Epidermal melanocyte (primary cell): ENCODE data around the gene AGAP3.

Source experiments
- DNase-seq: peaks from one replicate; pipeline ENCODE4 v3.0.0; 2011; ENCODE audit warnings: low spot score; ENCODE audit not compliant: insufficient read length

AGAP3 gene

GRCh38 chr7:151179946-151180345 is 93.7 kb downstream of the AGAP3 start:
- DNase-seq = no peak

DNA sequence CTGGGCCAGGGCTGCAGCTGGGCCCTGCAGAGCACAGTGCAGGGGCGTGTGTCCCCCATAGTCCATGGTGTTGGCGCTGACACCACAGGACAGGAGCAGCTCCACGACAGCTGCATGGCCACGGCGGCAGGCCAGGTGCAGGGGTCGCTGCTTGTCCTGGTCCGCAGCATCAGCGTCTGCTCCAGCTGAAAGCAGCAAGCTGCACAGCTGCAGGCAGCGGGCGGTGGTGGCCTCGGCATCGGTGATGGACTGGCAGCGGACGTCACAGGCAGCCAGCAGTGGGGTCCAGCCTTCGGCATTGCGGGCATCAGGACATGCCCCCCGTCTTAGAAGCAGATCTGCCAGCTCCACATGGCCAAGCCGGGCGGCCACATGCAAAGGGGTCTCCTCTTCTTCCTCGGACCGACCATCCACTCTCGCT is 94.7 kb downstream of the AGAP3 start:
- DNase-seq = no peak

DNA sequence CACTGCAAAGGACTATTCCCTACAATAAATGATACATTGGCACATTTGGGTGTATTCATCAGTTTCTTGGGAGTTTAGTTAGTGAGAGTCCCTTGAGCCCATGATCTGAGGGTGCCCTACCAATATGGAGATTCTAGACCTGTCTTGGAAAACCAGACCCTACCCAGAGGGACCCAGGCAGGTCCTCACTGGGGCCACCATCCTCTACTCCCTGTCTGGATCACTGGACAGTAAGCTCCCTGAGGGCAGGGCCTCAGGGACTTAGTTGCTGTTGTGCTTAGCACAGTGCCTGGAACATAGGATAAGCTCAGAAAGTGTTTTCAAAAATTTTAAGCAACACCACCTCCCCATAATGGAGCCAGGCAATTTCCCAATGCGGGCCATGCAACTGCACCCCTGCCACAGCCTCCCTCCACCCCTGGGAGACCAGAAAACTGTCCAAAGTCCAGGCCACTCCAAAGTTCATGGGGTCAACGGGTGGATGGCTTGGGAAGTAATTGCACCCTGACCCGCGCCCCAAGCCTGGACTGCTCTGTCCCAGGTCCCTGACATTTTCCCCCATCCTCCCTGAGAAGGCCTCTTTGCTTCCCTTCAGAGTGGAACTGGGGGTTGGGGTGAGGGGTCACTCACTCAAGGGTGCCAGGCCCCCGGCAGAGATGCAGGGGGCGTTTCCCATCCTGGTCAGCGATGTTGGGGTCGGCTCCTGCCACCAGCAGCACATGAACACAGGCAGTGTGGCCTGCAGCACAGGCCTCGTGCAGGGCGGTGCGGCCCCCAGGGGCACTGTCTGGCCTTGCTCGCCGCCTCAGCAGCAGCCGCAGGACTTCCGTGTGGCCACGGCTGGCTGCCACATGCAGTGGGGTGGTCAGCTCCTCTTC is 99.7 kb downstream of the AGAP3 start:
- DNase-seq = no peak

GRCh38 chr7:151186640-151187408 is 100.5 kb downstream of the AGAP3 start, which contains the start of gene ASB10:
Gene ASB10 (minus strand): TSS chr7:151187250. CDS start chr7:151187130, 120 bp downstream.
- DNase-seq = no peak

DNA sequence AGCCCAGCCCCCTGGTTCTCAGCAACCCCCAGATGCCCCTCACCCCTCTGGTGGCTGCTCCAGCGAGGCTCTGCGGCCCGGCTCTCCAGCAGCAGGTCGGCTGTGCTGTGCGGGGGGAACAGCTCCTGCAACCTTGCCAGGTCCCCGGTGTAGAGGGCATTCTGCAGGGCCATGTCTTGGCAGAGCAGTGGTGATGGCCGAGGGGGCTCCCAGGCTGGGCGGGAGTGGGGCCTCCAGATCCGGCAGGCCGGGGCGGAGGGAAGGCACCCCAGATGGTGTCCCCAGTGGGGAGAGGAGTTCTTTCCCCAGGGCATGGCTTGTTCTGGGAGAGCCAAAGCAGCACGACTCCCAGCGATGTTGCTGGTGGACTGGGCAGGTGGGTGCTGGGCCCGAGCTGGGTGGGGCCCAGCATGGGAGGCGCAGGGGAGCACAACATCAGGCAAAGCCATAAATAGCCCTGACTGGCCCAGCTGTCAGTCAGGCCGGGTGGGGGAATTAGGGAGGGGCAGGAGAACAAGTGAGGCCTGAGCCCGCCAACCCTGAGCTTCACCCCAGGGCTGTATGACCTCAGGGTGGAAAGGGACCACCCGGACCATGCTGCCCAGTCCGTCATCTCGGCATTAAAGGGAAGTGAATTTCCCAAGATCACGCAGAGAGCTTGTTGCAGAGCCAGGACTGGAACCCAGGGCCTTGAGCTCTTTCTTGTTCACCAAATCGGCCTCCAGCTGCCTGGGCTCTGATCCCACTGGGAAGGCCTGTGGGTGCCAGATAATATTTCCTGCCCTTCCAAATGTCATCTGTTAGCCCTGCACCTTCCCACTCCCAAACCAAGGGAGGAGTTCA is 101.4 kb downstream of the AGAP3 start:
- DNase-seq = no peak

GRCh38 chr7:151188252-151188542 is 101.9 kb downstream of the AGAP3 start:
- no peak for DNase-seq

- no peak for DNase-seq
These were observed 102.8 kb downstream of the AGAP3 start for GRCh38 chr7:151189038-151189437.

DNA sequence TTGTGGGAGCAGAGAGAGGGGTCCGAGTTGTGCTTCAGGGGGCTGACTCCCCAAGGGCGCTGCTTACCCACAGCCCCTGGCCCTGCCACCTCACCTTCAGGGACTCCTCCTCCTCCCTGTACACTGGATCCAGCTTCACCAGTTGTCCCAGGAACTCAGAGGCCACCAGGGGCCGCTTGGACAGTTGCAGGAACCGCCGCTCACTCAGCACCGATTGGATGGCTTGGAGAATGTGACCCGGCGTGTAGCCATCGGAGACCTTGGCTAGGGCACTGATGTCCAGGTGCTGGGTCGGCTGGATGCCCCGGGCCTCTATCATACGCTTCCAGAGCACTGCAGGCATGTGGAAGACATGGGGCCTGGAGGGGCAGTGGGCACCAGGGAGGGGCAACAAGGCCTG is 105.3 kb downstream of the AGAP3 start:
- DNase-seq = no peak

DNA sequence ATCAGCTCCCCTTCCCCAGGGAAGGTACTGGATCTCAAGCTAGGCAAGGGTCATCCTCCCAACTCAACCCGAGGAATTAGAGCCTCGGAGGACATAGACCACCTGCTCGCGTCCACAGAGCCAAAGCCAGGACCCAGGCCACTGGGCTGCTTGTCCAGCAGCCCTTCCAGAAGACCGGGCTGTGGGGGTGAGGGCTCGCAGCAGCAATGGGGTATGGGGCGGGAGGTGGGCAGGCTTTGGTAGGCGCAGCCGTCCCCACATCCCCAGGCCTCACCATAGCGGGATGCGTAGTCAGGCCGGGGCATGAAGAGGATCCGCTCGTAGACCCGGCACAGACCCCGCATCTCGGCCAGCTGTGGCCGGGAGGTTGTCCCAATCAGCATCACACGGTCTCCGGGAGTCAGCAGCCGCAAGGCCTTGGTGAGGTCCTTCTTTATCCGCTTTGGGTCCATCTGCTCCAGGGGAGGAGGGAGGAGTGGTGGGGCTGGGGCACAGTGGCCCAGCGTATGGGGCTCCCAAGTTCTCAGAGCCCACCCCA is 105.8 kb downstream of the AGAP3 start:
- no peak for DNase-seq

DNA sequence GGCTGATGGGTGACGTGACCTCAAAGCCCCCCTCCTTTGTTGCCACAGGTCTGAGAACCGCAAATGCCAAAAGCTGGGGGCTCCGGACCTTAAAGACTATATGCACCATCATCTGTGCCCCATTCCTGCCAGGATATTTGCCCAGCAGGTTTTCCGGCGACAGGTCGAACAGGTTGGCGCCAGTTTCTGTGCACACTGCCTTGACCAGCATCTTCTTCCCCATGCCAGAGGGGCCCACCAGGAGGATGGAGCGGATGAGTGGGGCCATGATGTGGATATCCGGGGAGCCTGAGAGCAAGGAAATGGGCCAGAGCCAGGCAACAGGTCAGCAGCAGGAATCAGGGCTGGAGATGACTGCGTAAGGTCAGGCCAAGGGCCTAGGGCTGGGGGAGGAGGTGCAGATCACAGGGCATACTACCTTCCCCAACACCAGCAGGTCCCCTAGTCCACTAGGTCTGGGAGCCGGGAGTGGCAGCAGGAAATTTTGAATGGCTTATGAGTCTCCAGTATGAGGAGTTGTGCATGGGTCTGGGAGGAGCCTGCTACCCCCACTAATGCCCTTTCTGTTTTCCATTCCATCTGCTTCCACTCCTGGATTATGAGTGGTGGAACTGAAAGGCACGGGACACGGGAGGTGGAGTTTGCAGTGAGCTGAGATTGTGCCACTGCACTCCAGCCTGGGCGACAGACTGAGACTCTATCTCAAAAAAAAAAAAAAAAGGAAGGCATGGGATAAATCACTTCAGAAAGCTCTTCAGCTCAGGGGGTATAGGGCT is 107.1 kb downstream of the AGAP3 start:
- DNase-seq = no peak
